Neuronal stem cell (in vitro differentiated cells): ENCODE measurements around the gene RTKN2.
A peak's percentile ranks its signal among the peaks of the same experiment; 100 is the strongest.
"Not testable (repeated sequence)": the region's sequence is repeated elsewhere in the genome, so short reads cannot be mapped to it uniquely, and the experiment has no call there.

ENCODE experiments used
- DNase-seq: peaks from one replicate; pipeline ENCODE4 v3.0.0-alpha.2; 2013; ENCODE audit warnings: low spot score
- H2AFZ ChIP-seq: one replicate; pipeline ENCODE4 v1.6.1; 2013; ENCODE audit warnings: mild to moderate bottlenecking, low read length, inconsistent platforms
- H2AK5ac ChIP-seq: 2 replicates; pipeline ENCODE4 v1.6.1; 2013; ENCODE audit warnings: low read depth, mild to moderate bottlenecking, inconsistent platforms, low read length, moderate library complexity, mixed read lengths
- H2BK120ac ChIP-seq: 2 replicates; pipeline ENCODE4 v1.6.1; 2013; ENCODE audit warnings: low read depth, mild to moderate bottlenecking, inconsistent platforms, low read length, moderate library complexity, mixed read lengths
- H2BK12ac ChIP-seq: one replicate; pipeline ENCODE4 v1.6.1; 2013; ENCODE audit warnings: low read length, inconsistent platforms
- H2BK15ac ChIP-seq: 2 replicates; pipeline ENCODE4 v1.6.1; 2013; ENCODE audit warnings: mild to moderate bottlenecking, low read length, inconsistent platforms, mixed read lengths
- H2BK5ac ChIP-seq: one replicate; pipeline ENCODE4 v1.6.1; 2013; ENCODE audit warnings: inconsistent platforms, mild to moderate bottlenecking, low read length, moderate library complexity
- H3K14ac ChIP-seq: one replicate; pipeline ENCODE4 v1.6.1; 2013; ENCODE audit warnings: low read length, inconsistent platforms
- H3K18ac ChIP-seq: 2 replicates; pipeline ENCODE4 v1.6.1; 2013; ENCODE audit warnings: low read length, inconsistent platforms
- H3K23ac ChIP-seq: 2 replicates; pipeline ENCODE4 v1.6.1; 2013; ENCODE audit warnings: low read depth, mild to moderate bottlenecking, mixed read lengths, low read length, inconsistent platforms; ENCODE audit not compliant: poor library complexity
- H3K27ac ChIP-seq: replicated peaks from 3 replicates; pipeline ENCODE4 v1.5.1; 2013; ENCODE audit warnings: low read length, inconsistent platforms
- H3K27me3 ChIP-seq, 3 experiments: 2 replicates each; pipeline ENCODE4 v1.6.1; 2013; ENCODE audit warnings: low read length in 3 of 3, mild to moderate bottlenecking in 2 of 3, inconsistent platforms in 1 of 3, low read depth in 1 of 3, mixed read lengths in 1 of 3, moderate library complexity in 1 of 3; ENCODE audit not compliant: control insufficient read depth in 3 of 3, insufficient read depth in 3 of 3
- H3K36me3 ChIP-seq, 2 donors: replicated peaks in 1 of 2; 2 replicates each; pipeline ENCODE4 v1.6.1; 2013; ENCODE audit warnings: low read length in 2 of 2; ENCODE audit not compliant: control insufficient read depth in 2 of 2, insufficient read depth in 2 of 2
- H3K4ac ChIP-seq: 2 replicates; pipeline ENCODE4 v1.6.1; 2013; ENCODE audit warnings: inconsistent platforms, mild to moderate bottlenecking, low read length, moderate library complexity
- H3K4me1 ChIP-seq, 2 donors: 1 replicate in 1 of 2; 2 replicates in 1 of 2; pipeline ENCODE4 v1.6.1; 2013; ENCODE audit warnings: low read length in 2 of 2, low read depth in 1 of 2; ENCODE audit not compliant: control insufficient read depth in 2 of 2, insufficient read depth in 1 of 2
- H3K4me2 ChIP-seq: one replicate; pipeline ENCODE4 v1.6.1; 2013; ENCODE audit warnings: mild to moderate bottlenecking, low read length, inconsistent platforms; ENCODE audit not compliant: insufficient read depth, poor library complexity, severe bottlenecking
- H3K4me3 ChIP-seq, 2 donors: 2 replicates each; pipeline ENCODE4 v1.5.1; 2013; ENCODE audit warnings: low read length in 2 of 2, mild to moderate bottlenecking in 2 of 2, inconsistent platforms in 1 of 2, moderate library complexity in 1 of 2
- H3K79me1 ChIP-seq: one replicate; pipeline ENCODE4 v1.6.1; 2013; ENCODE audit warnings: low read depth, mild to moderate bottlenecking, inconsistent platforms, low read length, moderate library complexity
- H3K9ac ChIP-seq: one replicate; pipeline ENCODE4 v1.6.1; 2013; ENCODE audit warnings: mild to moderate bottlenecking, low read depth, low read length, inconsistent platforms; ENCODE audit not compliant: poor library complexity
- H3K9me3 ChIP-seq, 2 donors: replicated peaks in 1 of 2; 2 replicates each; pipeline versions ENCODE3 to v1.6.1; 2013; ENCODE audit warnings: low read length in 2 of 2, mild to moderate bottlenecking in 2 of 2, inconsistent platforms in 1 of 2, low read depth in 1 of 2, mixed read lengths in 1 of 2, moderate library complexity in 1 of 2; ENCODE audit not compliant: control insufficient read depth in 2 of 2, insufficient read depth in 1 of 2
- H4K8ac ChIP-seq: one replicate; pipeline ENCODE4 v1.6.1; 2013; ENCODE audit warnings: low read depth, mild to moderate bottlenecking, inconsistent platforms, low read length, moderate library complexity
- H4K91ac ChIP-seq: one replicate; pipeline ENCODE4 v1.6.1; 2013; ENCODE audit warnings: low read length, low read depth, mild to moderate bottlenecking, inconsistent platforms; ENCODE audit not compliant: poor library complexity
- WGBS, 2 donors: extraction: QIAGEN DNeasy Blood & Tissue Kit; methylation state at CpG; one replicate each; pipeline ENCODE4 v1.1.7; 2013; ENCODE audit warnings: missing lambda C conversion rate in 2 of 2, mixed read lengths in 1 of 2; ENCODE audit not compliant: insufficient read length in 2 of 2, insufficient replicate concordance in 1 of 2; ENCODE audit errors: extremely low coverage in 2 of 2; 5-methylcytosine and 5-hydroxymethylcytosine counted together

RTKN2 gene

DNA sequence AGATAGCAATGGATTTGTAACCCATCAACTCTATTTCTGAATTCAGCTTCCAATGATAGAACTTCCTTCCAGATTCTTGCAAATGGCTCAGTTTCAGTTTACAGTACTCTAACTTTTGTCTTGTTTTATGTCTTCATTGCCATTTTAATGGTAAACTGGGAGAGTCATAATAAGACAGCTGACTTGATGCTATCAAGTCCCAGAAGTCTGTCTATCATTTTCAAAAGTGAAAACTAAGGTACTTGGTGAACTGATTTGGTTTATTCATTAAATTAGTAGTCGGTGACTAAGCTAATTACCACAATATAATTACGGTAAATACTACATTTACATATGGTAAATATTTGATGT lies 25.0 kb downstream of the RTKN2 start:
- Histone ChIP-seq H3K9me3 (peaks cover 0 to 2% of the 10 kb centered on the region in 2 donors), H2BK5ac (no peak overlapping the region), H2BK120ac (no peak overlapping the region), H2BK12ac (no peak overlapping the region), H3K4me1 (no peaks in the 10 kb centered on the region), H3K14ac (no peak overlapping the region), H2BK15ac (no peak overlapping the region), H3K79me1 (no peaks in the 10 kb centered on the region), H4K8ac (no peak overlapping the region), H3K27me3 (no peaks in the 10 kb centered on the region), H3K27ac (no peak overlapping the region), H3K18ac (no peak overlapping the region), H3K4ac (no peak overlapping the region), H3K4me2 (no peak overlapping the region), H3K23ac (no peak overlapping the region), H4K91ac (no peak overlapping the region), H3K36me3 (peaks cover 0 to 11% of the 10 kb centered on the region in 2 donors), H3K9ac (no peak overlapping the region), H2AK5ac (no peak overlapping the region), H3K4me3 (no peak overlapping the region), H2AFZ (no peak overlapping the region)
- no CpG with 5 or more reads among the region's 2 CpGs for WGBS, 2 donors
- no peak for DNase-seq

DNA sequence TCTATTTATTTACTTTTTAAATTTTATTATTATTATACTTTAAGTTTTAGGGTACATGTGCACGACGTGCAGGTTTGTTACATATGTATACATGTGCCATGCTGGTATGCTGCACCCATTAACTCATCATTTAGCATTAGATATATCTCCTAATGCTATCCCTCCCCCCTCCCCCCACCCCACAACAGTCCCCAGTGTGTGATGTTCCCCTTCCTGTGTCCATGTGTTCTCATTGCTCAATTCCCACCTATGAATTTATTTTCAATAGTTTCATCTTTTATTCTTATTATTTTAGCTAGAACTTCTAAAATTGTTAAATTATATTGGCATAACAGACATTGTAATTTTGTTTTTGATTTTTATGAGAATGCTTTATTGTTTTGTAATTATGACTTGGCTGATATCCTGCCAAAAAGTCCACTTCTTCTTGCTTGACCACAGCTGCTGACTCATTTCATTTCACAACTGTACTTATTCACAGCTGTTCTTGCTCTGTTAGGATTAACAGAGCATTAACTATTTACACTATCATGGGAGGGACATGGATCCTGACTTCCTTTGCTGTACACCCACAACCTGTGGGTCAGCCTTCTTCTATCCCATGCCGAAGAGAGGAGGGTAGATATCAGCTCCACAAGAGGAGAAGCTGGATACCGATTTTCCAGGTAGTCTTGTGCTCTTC lies 25.5 kb downstream of the RTKN2 start:
- not testable (repeated sequence) for H2BK15ac ChIP-seq, H3K4ac ChIP-seq, H2BK12ac ChIP-seq, H3K9me3 ChIP-seq, H3K23ac ChIP-seq, H3K14ac ChIP-seq, H2AK5ac ChIP-seq, H2BK5ac ChIP-seq, H3K27ac ChIP-seq, H4K91ac ChIP-seq, H2BK120ac ChIP-seq, H3K4me1 ChIP-seq, H2AFZ ChIP-seq, H3K4me3 ChIP-seq, H3K9ac ChIP-seq, H3K4me2 ChIP-seq, H4K8ac ChIP-seq, DNase-seq, H3K18ac ChIP-seq, H3K27me3 ChIP-seq, H3K79me1 ChIP-seq
- WGBS, 2 donors = no CpG with 5 or more reads among the region's 4 CpGs
- H3K36me3 ChIP-seq = peaks cover 0 to 16% of the 10 kb centered on the region in 2 donors

DNA sequence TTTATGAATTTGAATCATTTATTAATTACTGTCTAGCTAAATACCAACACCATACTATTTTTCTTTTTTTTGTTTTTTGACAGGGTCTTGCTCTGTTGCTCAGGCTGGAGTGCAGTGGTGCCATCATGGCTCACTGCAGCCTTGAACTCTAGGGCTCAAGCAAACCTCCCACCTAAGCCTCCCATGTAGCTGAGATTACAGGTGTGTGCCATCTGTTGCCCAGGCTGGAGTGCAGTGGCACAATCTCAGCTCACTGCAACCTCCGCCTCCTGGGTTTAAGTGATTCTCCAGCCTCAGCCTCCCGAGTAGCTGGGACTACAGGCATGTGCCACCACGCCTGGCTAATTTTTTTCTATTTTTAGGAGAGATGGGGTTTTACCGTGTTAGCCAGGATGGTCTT lies 27.1 kb downstream of the RTKN2 start:
- not testable (repeated sequence) for H3K4me2 ChIP-seq, H3K4me1 ChIP-seq, H3K9me3 ChIP-seq, H2AFZ ChIP-seq, H2BK5ac ChIP-seq, H3K27me3 ChIP-seq, H3K4ac ChIP-seq, H3K27ac ChIP-seq, H3K9ac ChIP-seq, H3K4me3 ChIP-seq, H2AK5ac ChIP-seq, H2BK12ac ChIP-seq, H3K79me1 ChIP-seq, H4K8ac ChIP-seq, H2BK120ac ChIP-seq, H3K23ac ChIP-seq, DNase-seq, H2BK15ac ChIP-seq, H3K18ac ChIP-seq, H4K91ac ChIP-seq
- peaks cover 0 to 31% of the 10 kb centered on the region in 2 donors for H3K36me3 ChIP-seq
- peak overlapping the region; percentile 21 for H3K14ac ChIP-seq
- no CpG with 5 or more reads among the region's 4 CpGs for WGBS, 2 donors

- no peak overlapping the region for H3K23ac ChIP-seq
These were observed 28.6 kb downstream of the RTKN2 start for GRCh38 chr10:62239994-62240393.

More at GRCh38 chr10:62239994-62240393, 28.6 kb downstream of the RTKN2 start:
- H3K4me1 ChIP-seq = no peaks in the 10 kb centered on the region
- H3K79me1 ChIP-seq = no peaks in the 10 kb centered on the region
- H3K14ac ChIP-seq = no peak overlapping the region
- peaks cover 0 to 2% of the 10 kb centered on the region in 2 donors for H3K9me3 ChIP-seq
- H2BK15ac ChIP-seq = no peak overlapping the region
- no CpG with 5 or more reads among the region's 5 CpGs for WGBS, 2 donors
- no peak overlapping the region for H2BK120ac ChIP-seq
- H3K4ac ChIP-seq = no peak overlapping the region
- no peak overlapping the region for H2BK5ac ChIP-seq
- H3K4me3 ChIP-seq = no peak overlapping the region
- no peak overlapping the region for H3K4me2 ChIP-seq
- no peak overlapping the region for H3K27ac ChIP-seq
- no peak for DNase-seq
- H3K9ac ChIP-seq = no peak overlapping the region
- no peak overlapping the region for H2AK5ac ChIP-seq
- no peak overlapping the region for H2AFZ ChIP-seq
- no peak overlapping the region for H4K91ac ChIP-seq
- peaks cover 0 to 46% of the 10 kb centered on the region in 2 donors for H3K36me3 ChIP-seq
- no peak overlapping the region for H3K18ac ChIP-seq
- no peak overlapping the region for H2BK12ac ChIP-seq
- no peaks in the 10 kb centered on the region for H3K27me3 ChIP-seq
- no peak overlapping the region for H4K8ac ChIP-seq
